ENCODE results near the gene C3orf62. TPM values are rescaled to one million over a fixed set of nuclear protein-coding genes. Genes with fewer than 3 reads are reported as not detected.

C3orf62 gene
- polyA plus RNA-seq, 1 donor (not counting 4 experiments of a cell fraction or from before 2014, with no cell fraction given), result 5.2 TPM

- H3K4me2 ChIP-seq (ENCODE audit: control insufficient read depth, extremely low read depth, insufficient read depth, low read depth, low read length), result no peak overlapping the region
- no peak overlapping the region for H3K9ac ChIP-seq (ENCODE audit: control insufficient read depth, extremely low read depth, insufficient read depth, low read length)
- H3K4me1 ChIP-seq (ENCODE audit: control insufficient read depth, extremely low read depth, insufficient read depth, low read length), result peaks cover 6% of the 10 kb centered on the region
- H3K9me3 ChIP-seq (ENCODE audit: control insufficient read depth, low read depth, low read length), result no peaks in the 10 kb centered on the region
- no peaks in the 10 kb centered on the region for H3K9me1 ChIP-seq (ENCODE audit: control insufficient read depth, extremely low read depth, insufficient read depth, low read length)
- no peak overlapping the region for H3K4me3 ChIP-seq (ENCODE audit: control insufficient read depth in 2 of 3, extremely low read depth in 1 of 3, insufficient read depth in 2 of 3, low read depth in 1 of 3, low read length in 3 of 3)
- H2AFZ ChIP-seq (ENCODE audit: control insufficient read depth, low read length), result no peak overlapping the region
- TF ChIP-seq EZH2 (IDR thresholded peaks at IDR 0.05; ENCODE audit: low read length), result no peak
- TF ChIP-seq CTCF (optimal IDR thresholded peaks at IDR 0.05 in 1 of 3, IDR thresholded peaks at IDR 0.05 in 1 of 3, conservative IDR thresholded peaks at IDR 0.05 in 1 of 3; ENCODE audit: extremely low read depth in 1 of 3, insufficient read depth in 2 of 3, low read length in 3 of 3), result no peak
- no peaks in the 10 kb centered on the region for H3K27me3 ChIP-seq (ENCODE audit: control insufficient read depth, extremely low read depth, insufficient read depth, low read length)
- no peaks in the 10 kb centered on the region for H3K79me2 ChIP-seq (ENCODE audit: control insufficient read depth, insufficient read depth, low read length)
- dilution Hi-C loops (cut with MboI; ENCODE audit: extremely low pct_ligation_motif_present, low sequenced_read_pairs), result no loop called here
- DNase-seq (ENCODE audit: low read depth, low spot score) (no peak), FAIRE-seq (no peak)
- H3K36me3 ChIP-seq (ENCODE audit: control insufficient read depth in 2 of 2, extremely low read depth in 1 of 2, insufficient read depth in 2 of 2, low read length in 2 of 2), result peaks cover 16 to 20% of the 10 kb centered on the region in 2 experiments
- no peak overlapping the region for H3K27ac ChIP-seq (ENCODE audit: control insufficient read depth, insufficient read depth, low read length)
- no peaks in the 10 kb centered on the region for H4K20me1 ChIP-seq (ENCODE audit: control insufficient read depth, extremely low read depth, insufficient read depth, low read length)
Measured at GRCh38 chr3:49316696-49317457, 39.8 kb upstream of the C3orf62 start.

GRCh38 chr3:49313896-49314688 lies 37.1 kb upstream of the C3orf62 start:
- no peaks in the 10 kb centered on the region for H3K9me3 ChIP-seq (ENCODE audit: control insufficient read depth, low read depth, low read length)
- no peak for DNase-seq (ENCODE audit: low read depth, low spot score)
- H3K9ac ChIP-seq (ENCODE audit: control insufficient read depth, extremely low read depth, insufficient read depth, low read length), result no peak overlapping the region
- TF ChIP-seq CTCF (optimal IDR thresholded peaks at IDR 0.05 in 1 of 3, IDR thresholded peaks at IDR 0.05 in 1 of 3, conservative IDR thresholded peaks at IDR 0.05 in 1 of 3; ENCODE audit: extremely low read depth in 1 of 3, insufficient read depth in 2 of 3, low read length in 3 of 3) (no peak), EZH2 (IDR thresholded peaks at IDR 0.05; ENCODE audit: low read length) (no peak)
- H3K27me3 ChIP-seq (ENCODE audit: control insufficient read depth, extremely low read depth, insufficient read depth, low read length), result no peaks in the 10 kb centered on the region
- H3K4me3 ChIP-seq (ENCODE audit: control insufficient read depth in 2 of 3, extremely low read depth in 1 of 3, insufficient read depth in 2 of 3, low read depth in 1 of 3, low read length in 3 of 3), result no peak overlapping the region
- peaks cover 13 to 25% of the 10 kb centered on the region in 2 experiments for H3K36me3 ChIP-seq (ENCODE audit: control insufficient read depth in 2 of 2, extremely low read depth in 1 of 2, insufficient read depth in 2 of 2, low read length in 2 of 2)
- H2AFZ ChIP-seq (ENCODE audit: control insufficient read depth, low read length), result no peak overlapping the region
- H3K4me1 ChIP-seq (ENCODE audit: control insufficient read depth, extremely low read depth, insufficient read depth, low read length), result peaks cover 6% of the 10 kb centered on the region
- H3K4me2 ChIP-seq (ENCODE audit: control insufficient read depth, extremely low read depth, insufficient read depth, low read depth, low read length), result no peak overlapping the region
- H3K79me2 ChIP-seq (ENCODE audit: control insufficient read depth, insufficient read depth, low read length), result no peaks in the 10 kb centered on the region
- no peaks in the 10 kb centered on the region for H3K9me1 ChIP-seq (ENCODE audit: control insufficient read depth, extremely low read depth, insufficient read depth, low read length)
- no peak for FAIRE-seq
- dilution Hi-C loops (cut with MboI; ENCODE audit: extremely low pct_ligation_motif_present, low sequenced_read_pairs), result no loop called here
- H3K27ac ChIP-seq (ENCODE audit: control insufficient read depth, insufficient read depth, low read length), result no peak overlapping the region
- no peaks in the 10 kb centered on the region for H4K20me1 ChIP-seq (ENCODE audit: control insufficient read depth, extremely low read depth, insufficient read depth, low read length)
